Lower leg skin (tissue), 4 donors: Measurements from ENCODE around the gene CYP3A7. TPM values are rescaled to one million over a fixed set of nuclear protein-coding genes. Genes with fewer than 3 reads are reported as not detected.

ENCODE experiments used
- DNase-seq, 2 donors: peaks; one replicate each; pipeline ENCODE4 v3.0.0-alpha.2; 2019; ENCODE audit warnings: low spot score in 2 of 2
- H3K4me3 ChIP-seq: fragments of 200-600 bp; sonication (generic); 2 replicates; pipeline ENCODE4 v1.5.1; 2017; ENCODE audit warnings: mild to moderate bottlenecking, low read depth; ENCODE audit not compliant: poor library complexity, severe bottlenecking
- POLR2A ChIP-seq, 2 donors: fragments of 450-650 bp; IDR thresholded peaks; one replicate each; pipeline ENCODE4 v1.6.1; 2016 to 2017; ENCODE audit warnings: antibody characterized with exemption in 2 of 2, mild to moderate bottlenecking in 1 of 2, moderate library complexity in 1 of 2
- whole genome bisulfite sequencing, 2 donors: methylation state at CpG; one replicate each; pipeline ENCODE4 v1.1.5; 2018; 5-methylcytosine and 5-hydroxymethylcytosine counted together
- intact Hi-C: fragments of 100-400 bp; cut with DNase I; formaldehyde crosslinking; loops from one replicate; pipeline ENCODE4 v1.15.0; 2023; ENCODE audit warnings: low total_unique reads
- total RNA-seq, 4 donors: library from RNA; depleted of rRNA; stranded (reverse); fragments of >200 nt; gene quantifications; one replicate each; pipeline ENCODE4 v1.1.0, GENCODE V29; 2016
- TF ChIP-seq, protein P1 (sequence below), 3 donors: fragments of 450-650 bp; IDR thresholded peaks; one replicate each; pipeline ENCODE4 v1.5.1; 2016; ENCODE audit warnings: antibody characterized with exemption in 3 of 3, mild to moderate bottlenecking in 3 of 3, moderate library complexity in 2 of 3

The CYP3A7 gene
- total RNA-seq, 4 donors from 2014 or later: 0.30 to 0.65 TPM; not detected in 2

DNA sequence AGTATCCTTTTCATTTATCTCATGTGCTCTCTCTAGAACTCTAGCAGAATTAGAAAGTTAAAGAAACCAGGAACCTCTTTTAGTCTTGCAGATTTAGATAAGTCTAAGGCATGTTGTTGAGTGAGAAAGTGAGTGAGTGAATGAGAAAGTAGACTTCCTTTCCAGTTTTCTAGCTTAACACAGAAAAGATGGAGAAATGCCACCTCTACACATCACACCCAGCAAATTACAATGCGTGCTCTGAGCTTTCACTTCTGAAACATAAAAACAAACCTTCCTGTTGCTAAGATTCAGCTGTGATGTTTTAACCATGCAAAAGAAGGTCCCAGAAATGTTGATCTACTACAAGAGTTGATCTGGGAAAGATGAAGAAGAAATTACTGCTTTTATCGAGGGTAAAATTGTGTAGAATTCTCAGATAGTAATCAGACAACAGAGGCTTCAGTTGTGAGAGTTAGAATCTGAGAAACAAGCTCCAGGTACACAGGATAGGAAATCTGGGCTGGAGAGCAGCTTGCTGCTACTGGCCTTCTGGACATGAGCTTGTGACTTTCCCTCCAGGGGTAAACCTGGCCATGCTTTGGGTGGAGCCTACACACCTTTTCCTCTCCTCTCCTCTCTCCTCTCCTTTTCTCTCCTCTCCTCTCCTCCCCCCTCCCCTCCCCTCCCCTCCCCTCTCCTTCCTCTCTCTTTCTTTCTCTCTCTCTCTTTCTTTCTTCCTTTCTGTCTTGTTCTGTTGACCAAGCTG, 59.8 kb downstream of the CYP3A7 start:
- DNase-seq: no peak
- 42 to 45% methylated on average over 2 of the region's 2 CpGs for WGBS, 2 donors
- H3K4me3 ChIP-seq: no peak overlapping the region
- TF ChIP-seq POLR2A (IDR thresholded peaks at IDR 0.05): no peak
- TF ChIP-seq, protein P1, sequence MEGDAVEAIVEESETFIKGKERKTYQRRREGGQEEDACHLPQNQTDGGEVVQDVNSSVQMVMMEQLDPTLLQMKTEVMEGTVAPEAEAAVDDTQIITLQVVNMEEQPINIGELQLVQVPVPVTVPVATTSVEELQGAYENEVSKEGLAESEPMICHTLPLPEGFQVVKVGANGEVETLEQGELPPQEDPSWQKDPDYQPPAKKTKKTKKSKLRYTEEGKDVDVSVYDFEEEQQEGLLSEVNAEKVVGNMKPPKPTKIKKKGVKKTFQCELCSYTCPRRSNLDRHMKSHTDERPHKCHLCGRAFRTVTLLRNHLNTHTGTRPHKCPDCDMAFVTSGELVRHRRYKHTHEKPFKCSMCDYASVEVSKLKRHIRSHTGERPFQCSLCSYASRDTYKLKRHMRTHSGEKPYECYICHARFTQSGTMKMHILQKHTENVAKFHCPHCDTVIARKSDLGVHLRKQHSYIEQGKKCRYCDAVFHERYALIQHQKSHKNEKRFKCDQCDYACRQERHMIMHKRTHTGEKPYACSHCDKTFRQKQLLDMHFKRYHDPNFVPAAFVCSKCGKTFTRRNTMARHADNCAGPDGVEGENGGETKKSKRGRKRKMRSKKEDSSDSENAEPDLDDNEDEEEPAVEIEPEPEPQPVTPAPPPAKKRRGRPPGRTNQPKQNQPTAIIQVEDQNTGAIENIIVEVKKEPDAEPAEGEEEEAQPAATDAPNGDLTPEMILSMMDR (IDR thresholded peaks at IDR 0.05): no peak
- intact Hi-C loops: no loop called here

DNA sequence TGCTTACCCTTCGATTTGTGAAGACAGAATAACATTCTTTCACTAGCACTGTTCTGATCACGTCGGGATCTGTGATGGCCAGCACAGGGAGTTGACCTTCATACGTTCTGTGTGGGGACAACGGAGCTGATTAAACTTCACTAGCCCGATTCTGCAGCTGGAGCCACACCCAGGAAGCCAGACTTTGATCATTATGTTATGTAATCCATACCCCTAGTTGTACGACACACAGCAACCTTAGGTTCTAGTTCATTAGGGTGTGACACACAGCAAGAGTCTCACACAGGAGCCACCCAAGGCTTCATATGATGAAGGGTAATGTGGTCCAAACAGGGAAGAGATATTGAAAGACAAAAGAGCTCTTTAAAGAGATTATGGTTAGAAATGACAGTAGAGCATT, 62.4 kb downstream of the CYP3A7 start:
- no peak for TF ChIP-seq POLR2A (IDR thresholded peaks at IDR 0.05)
- TF ChIP-seq, protein P1 (IDR thresholded peaks at IDR 0.05): no peak
- 84 to 91% methylated on average over 7 of the region's 7 CpGs for WGBS, 2 donors
- intact Hi-C loops: no loop called here
- no peak for DNase-seq
- H3K4me3 ChIP-seq: no peak overlapping the region

- intact Hi-C loops: no loop called here
- 84 to 85% methylated on average over 3 of the region's 3 CpGs for WGBS, 2 donors
- DNase-seq: no peak
- TF ChIP-seq POLR2A (IDR thresholded peaks at IDR 0.05): no peak
- TF ChIP-seq, protein P1 (IDR thresholded peaks at IDR 0.05): no peak
- H3K4me3 ChIP-seq: no peak overlapping the region
Observed at GRCh38 chr7:99669782-99670181, 65.2 kb downstream of the CYP3A7 start.

DNA sequence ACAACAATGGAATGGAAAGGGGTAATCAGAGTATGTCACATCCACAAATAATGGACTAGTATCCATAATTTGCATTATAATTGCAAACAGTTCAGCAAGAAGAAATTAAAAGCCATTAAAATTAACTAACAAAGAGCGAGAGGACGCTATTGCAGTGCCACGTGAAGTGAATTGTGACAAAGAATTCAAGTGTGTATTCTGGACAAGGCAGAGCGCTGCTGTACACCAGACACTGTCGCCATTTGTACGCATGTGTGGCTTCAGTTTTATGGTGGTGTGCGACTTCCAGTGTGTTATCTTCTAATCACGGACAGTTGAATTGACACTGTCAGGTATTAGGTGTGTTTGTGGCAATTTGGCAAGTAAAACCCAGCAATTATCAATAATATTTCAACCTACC, 66.5 kb downstream of the CYP3A7 start:
- no peak for DNase-seq
- WGBS, 2 donors: 90 to 96% methylated on average over 8 of the region's 8 CpGs
- intact Hi-C loops: no loop called here
- no peak overlapping the region for H3K4me3 ChIP-seq
- TF ChIP-seq POLR2A (IDR thresholded peaks at IDR 0.05): no peak
- TF ChIP-seq, protein P1 (IDR thresholded peaks at IDR 0.05): no peak

DNA sequence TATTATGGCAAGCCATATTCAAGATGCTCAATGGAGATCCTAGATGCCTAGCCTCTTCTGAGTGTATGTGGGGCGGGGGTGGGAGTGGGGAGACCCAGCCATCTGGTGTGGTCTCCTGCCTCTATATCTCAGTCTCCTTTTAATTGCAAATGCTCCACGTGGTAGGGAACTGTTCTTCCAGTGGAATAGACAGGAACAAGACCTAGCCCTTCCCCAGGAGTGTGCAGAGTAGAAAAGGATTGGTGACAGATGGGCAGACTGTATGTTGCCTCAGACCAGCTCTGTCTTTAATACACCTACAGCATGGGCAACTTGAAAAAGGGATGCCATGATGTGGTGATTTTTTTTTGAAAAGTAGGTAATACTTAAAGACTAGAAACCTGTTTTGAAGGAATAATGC, 67.8 kb downstream of the CYP3A7 start:
- no peak overlapping the region for H3K4me3 ChIP-seq
- 70 to 84% methylated on average over 2 of the region's 2 CpGs for WGBS, 2 donors
- intact Hi-C loops: no loop called here
- no peak for DNase-seq
- TF ChIP-seq POLR2A (IDR thresholded peaks at IDR 0.05): no peak

DNA sequence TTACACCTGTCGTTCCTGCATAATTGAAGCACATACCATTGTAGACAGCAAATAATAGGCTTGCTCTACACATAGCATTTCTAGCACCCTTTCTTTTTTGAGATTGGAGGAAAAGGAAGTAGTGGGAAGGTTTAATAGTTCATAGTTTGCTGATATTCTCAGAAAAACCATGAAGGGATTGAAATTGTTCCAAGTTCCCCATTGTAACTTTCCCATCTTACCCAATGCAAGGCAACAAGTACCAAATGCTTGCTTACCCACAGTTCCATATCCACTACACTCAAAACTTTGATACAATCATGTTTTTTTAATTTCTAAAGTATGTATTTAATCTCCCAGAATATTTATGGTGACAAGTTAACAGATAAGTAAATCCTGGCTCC, 69.0 kb downstream of the CYP3A7 start:
- no peak for DNase-seq
- TF ChIP-seq POLR2A (IDR thresholded peaks at IDR 0.05): no peak
- TF ChIP-seq, protein P1 (IDR thresholded peaks at IDR 0.05): no peak
- intact Hi-C loops: no loop called here
- no peak overlapping the region for H3K4me3 ChIP-seq
- 84 to 88% methylated on average over 1 of the region's 1 CpG for WGBS, 2 donors
